ENCODE results near the gene ANO4.

DNA sequence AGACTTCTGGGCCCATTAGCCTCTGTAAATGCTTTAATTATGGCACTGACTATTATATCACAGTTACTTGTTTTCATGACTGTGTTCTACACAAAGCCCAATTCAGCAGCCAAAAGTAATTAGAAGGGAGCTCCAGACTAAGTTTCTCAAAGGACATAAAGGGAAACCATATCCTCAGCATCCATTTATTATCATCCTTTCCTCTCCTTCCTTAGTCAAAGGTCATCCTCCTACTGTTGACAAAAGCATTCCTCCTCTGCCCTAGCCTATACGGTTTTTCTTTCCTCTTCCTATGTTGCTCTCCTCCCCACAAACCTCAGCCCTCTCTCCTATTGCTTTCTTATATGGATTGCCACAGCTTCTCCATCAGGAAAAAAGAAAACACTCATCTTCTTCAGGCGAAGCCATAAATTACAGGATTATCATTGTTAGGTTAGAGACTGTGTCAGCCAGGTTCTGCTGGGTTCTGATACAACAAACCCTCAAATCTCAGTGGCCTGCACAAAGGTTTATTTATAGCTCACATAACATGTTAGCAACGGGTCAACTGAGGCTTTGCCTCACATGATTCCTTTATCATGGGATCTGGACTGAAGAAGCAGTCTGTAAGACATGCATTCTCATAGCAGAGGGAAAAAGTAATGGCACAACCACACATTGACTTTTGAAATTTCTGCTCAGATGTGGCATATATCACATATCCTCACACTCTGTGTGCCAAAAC, 208.3 kb downstream of the ANO4 start:
- TF ChIP-seq EZH2 (IDR thresholded peaks at IDR 0.05) (no peak), POLR2AphosphoS5 (IDR thresholded peaks at IDR 0.05; ENCODE audit: borderline replicate concordance, low read depth, low read length) (no peak)
